COR-L47 (cell line): Measurements from ENCODE around the gene PSG5.
A peak's percentile ranks its signal among the peaks of the same experiment; 100 is the strongest.
"Not testable (repeated sequence)": the region's sequence is repeated elsewhere in the genome, so short reads cannot be mapped to it uniquely, and the experiment has no call there.

Experiments
- DNase-seq: peaks from one replicate; lab custom pipeline; 2025; lab: John Stamatoyannopoulos, UW

The PSG5 gene

GRCh38 chr19:43181869-43182771 is 4.2 kb downstream of the PSG5 start:
- not testable (repeated sequence) for DNase-seq

GRCh38 chr19:43179569-43180147 is 6.7 kb downstream of the PSG5 start:
- not testable (repeated sequence) for DNase-seq

- DNase-seq, result not testable (repeated sequence)
These were observed 7.8 kb downstream of the PSG5 start for GRCh38 chr19:43178577-43178976.

- not testable (repeated sequence) for DNase-seq
These were observed 20.4 kb downstream of the PSG5 start for GRCh38 chr19:43165906-43166305.

- DNase-seq, result not testable (repeated sequence)
These were observed 23.2 kb downstream of the PSG5 start for GRCh38 chr19:43163135-43163534.

GRCh38 chr19:43162261-43162660 is 24.1 kb downstream of the PSG5 start:
- DNase-seq, result not testable (repeated sequence)

- no peak for DNase-seq
These were observed 34.1 kb downstream of the PSG5 start for GRCh38 chr19:43152214-43152613.

- peak; percentile 87 for DNase-seq
These were observed 36.5 kb downstream of the PSG5 start for GRCh38 chr19:43149788-43150187.

- no peak for DNase-seq
These were observed 38.1 kb downstream of the PSG5 start for GRCh38 chr19:43148233-43148632.

- DNase-seq, result not testable (repeated sequence)
These were observed 44.6 kb downstream of the PSG5 start for GRCh38 chr19:43141763-43142162.

GRCh38 chr19:43132696-43133095 is 53.6 kb downstream of the PSG5 start:
- no peak for DNase-seq

GRCh38 chr19:43131281-43131842 is 55.0 kb downstream of the PSG5 start:
- peak; percentile 77 for DNase-seq

GRCh38 chr19:43129197-43129596 is 57.1 kb downstream of the PSG5 start:
- DNase-seq, result peak; percentile 8

GRCh38 chr19:43127336-43127735 is 59.0 kb downstream of the PSG5 start:
- not testable (repeated sequence) for DNase-seq

- no peak for DNase-seq
These were observed 59.6 kb downstream of the PSG5 start for GRCh38 chr19:43126720-43127119.

GRCh38 chr19:43124360-43124759 is 62.0 kb downstream of the PSG5 start:
- DNase-seq, result no peak

- peak; percentile 10 for DNase-seq
These were observed 65.8 kb downstream of the PSG5 start for GRCh38 chr19:43120433-43121026.

- DNase-seq, result not testable (repeated sequence)
These were observed 66.8 kb downstream of the PSG5 start for GRCh38 chr19:43119526-43119925.
